ENCODE measurements around the gene HAGHL. TPM values are rescaled to one million over a fixed set of nuclear protein-coding genes. Genes with fewer than 3 reads are reported as not detected.
A peak's percentile ranks its signal among the peaks of the same experiment; 100 is the strongest.

HAGHL gene
- total and polyA plus RNA-seq, 10 donors: 7.7 to 75.8 (median 20.3) TPM

- DNase-seq: no peak
- Histone ChIP-seq H3K4me3 (peak overlapping the region in 4 of 8 donors; percentile 10 to 93 (median 76)), H3K27ac (no peak overlapping the region), H3K27me3 (replicated peaks in 1 of 7) (peaks cover 8 to 88% (median 36%) of the 10 kb centered on the region in 7 donors), H3K4me1 (peaks cover 4 to 60% (median 34%) of the 10 kb centered on the region in 6 donors), H3K36me3 (peaks cover 0 to 5% (median 0%) of the 10 kb centered on the region in 6 donors), H3K9me3 (no peaks in the 10 kb centered on the region)
- intact Hi-C loops (cut with DNase I; ENCODE audit: low total_unique reads): loop anchor here (5.0 kb wide), 1 partner anchor 73 kb away; the partner anchor contains the start of genes CHTF18 and RPUSD1
- no peak for TF ChIP-seq POLR2AphosphoS5 (IDR thresholded peaks at IDR 0.05)
- no peak for TF ChIP-seq POLR2A (IDR thresholded peaks at IDR 0.05)
- TF ChIP-seq, protein P1, sequence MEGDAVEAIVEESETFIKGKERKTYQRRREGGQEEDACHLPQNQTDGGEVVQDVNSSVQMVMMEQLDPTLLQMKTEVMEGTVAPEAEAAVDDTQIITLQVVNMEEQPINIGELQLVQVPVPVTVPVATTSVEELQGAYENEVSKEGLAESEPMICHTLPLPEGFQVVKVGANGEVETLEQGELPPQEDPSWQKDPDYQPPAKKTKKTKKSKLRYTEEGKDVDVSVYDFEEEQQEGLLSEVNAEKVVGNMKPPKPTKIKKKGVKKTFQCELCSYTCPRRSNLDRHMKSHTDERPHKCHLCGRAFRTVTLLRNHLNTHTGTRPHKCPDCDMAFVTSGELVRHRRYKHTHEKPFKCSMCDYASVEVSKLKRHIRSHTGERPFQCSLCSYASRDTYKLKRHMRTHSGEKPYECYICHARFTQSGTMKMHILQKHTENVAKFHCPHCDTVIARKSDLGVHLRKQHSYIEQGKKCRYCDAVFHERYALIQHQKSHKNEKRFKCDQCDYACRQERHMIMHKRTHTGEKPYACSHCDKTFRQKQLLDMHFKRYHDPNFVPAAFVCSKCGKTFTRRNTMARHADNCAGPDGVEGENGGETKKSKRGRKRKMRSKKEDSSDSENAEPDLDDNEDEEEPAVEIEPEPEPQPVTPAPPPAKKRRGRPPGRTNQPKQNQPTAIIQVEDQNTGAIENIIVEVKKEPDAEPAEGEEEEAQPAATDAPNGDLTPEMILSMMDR (IDR thresholded peaks at IDR 0.05 in 8 of 11, conservative IDR thresholded peaks at IDR 0.05 in 3 of 11): no peak
- WGBS, 5 donors: 40 to 69% (median 56%) methylated on average over 8 to 11 of the region's 11 CpGs
Observed at GRCh38 chr16:714079-714478, 12.8 kb upstream of the HAGHL start.

DNA sequence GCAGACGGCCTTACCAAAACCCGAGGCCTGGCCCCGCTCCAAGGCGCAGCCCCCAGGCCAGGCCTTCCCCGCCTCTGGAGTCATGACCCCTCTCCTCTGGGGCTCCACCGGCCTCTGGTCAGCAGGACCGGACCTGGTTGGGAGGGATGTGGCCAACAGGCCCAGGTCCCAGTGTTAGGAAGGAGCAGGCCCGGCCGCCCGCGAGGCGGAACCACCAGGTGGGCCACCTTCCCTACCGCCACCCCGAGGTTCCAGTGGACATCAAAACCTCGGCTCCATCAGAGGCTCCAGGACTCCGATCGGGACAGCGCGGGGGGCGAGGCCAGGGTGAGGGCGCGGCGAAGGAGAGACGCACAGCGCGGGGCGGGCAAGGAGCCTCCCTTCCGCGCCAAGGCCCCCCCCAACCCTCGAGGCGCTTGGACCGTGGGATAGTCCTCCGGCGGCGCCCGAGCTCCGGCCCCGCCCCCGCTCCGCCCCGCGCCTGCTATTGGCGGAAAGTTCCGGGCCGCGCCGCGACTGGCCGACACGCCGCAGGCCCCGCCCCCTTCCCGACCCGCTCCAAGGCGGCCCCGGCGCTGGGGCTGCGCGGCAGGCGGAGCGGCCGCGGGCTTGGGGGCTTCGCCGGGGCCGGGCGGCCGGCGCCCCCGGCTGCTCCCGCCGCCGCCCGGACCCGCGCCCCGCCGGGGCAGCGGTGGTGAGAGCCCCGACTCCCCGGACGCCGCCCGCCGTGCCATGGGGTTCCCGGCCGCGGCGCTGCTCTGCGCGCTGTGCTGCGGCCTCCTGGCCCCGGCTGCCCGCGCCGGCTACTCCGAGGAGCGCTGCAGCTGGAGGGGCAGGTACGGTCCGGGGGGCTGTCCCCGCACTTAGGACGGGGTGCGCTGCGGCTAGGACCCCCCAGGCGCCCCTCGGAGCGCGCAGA lies 12.1 kb upstream of the HAGHL start, which contains the start of gene METRN:
Gene METRN (plus strand): TSS at position 561 of the 919 bp plus-strand sequence. CDS start 172 bp downstream, at position 733.
- peak; percentile 95 for DNase-seq
- Histone ChIP-seq H3K4me3 (peak within 1 kb of the TSS; percentile 67 to 93 (median 71)), H3K4me1 (peaks cover 9 to 67% (median 39%) of the 10 kb centered on the region in 6 donors), H3K27ac (peak within 1 kb of the TSS in 3 of 8 donors; percentile 32 to 59 (median 55)), H3K9me3 (no peaks in the 10 kb centered on the region), H3K27me3 (replicated peaks in 1 of 7) (peaks cover 8 to 81% (median 29%) of the 10 kb centered on the region in 7 donors), H3K36me3 (peaks cover 0 to 5% (median 0%) of the 10 kb centered on the region in 6 donors)
- 5 to 71% (median 10%) methylated on average over 4 to 108 of the region's 108 CpGs for WGBS, 5 donors
- TF ChIP-seq POLR2AphosphoS5 (IDR thresholded peaks at IDR 0.05) (peak; percentile 4 to 54 (median 45)), POLR2A (IDR thresholded peaks at IDR 0.05) (no peak)
- TF ChIP-seq, protein P1 (IDR thresholded peaks at IDR 0.05 in 8 of 11, conservative IDR thresholded peaks at IDR 0.05 in 3 of 11): peak in 1 of 11 experiments; percentile 6
- intact Hi-C loops (cut with DNase I; ENCODE audit: low total_unique reads): loop anchor here (5.0 kb wide), 1 partner anchor 72 kb away; the partner anchor contains the start of genes CHTF18 and RPUSD1

DNA sequence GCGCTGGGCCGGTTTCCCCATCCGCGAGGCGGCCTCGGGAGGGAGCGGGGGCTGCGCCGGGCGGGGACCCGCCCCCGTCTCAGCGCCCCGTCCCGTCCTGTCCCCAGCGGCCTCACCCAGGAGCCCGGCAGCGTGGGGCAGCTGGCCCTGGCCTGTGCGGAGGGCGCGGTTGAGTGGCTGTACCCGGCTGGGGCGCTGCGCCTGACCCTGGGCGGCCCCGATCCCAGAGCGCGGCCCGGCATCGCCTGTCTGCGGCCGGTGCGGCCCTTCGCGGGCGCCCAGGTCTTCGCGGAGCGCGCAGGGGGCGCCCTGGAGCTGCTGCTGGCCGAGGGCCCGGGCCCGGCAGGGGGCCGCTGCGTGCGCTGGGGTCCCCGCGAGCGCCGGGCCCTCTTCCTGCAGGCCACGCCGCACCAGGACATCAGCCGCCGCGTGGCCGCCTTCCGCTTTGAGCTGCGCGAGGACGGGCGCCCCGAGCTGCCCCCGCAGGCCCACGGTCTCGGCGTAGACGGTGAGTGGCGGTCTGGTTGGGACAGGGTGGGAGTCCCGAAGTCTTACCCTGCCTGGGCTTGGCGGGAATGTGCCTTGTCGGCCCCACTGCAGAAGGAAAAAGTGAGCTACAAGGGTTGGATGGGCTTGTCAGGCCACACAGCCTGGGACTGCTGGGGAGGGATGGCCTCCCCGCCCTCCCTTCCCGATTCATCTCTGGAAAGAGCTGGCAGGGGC lies 11.3 kb upstream of the HAGHL start:
- no peak for TF ChIP-seq POLR2A (IDR thresholded peaks at IDR 0.05)
- TF ChIP-seq, protein P1 (IDR thresholded peaks at IDR 0.05 in 8 of 11, conservative IDR thresholded peaks at IDR 0.05 in 3 of 11): peak in 2 of 11 experiments; percentile 13 to 32
- TF ChIP-seq POLR2AphosphoS5 (IDR thresholded peaks at IDR 0.05): peak in 1 of 3 donors; percentile 5
- peak overlapping the region in 3 of 8 donors; percentile 32 to 59 (median 55) for H3K27ac ChIP-seq
- peaks cover 3 to 73% (median 22%) of the 10 kb centered on the region in 7 donors for H3K27me3 ChIP-seq (replicated peaks in 1 of 7)
- no peaks in the 10 kb centered on the region for H3K9me3 ChIP-seq
- peaks cover 0 to 5% (median 0%) of the 10 kb centered on the region in 6 donors for H3K36me3 ChIP-seq
- no peak for DNase-seq
- H3K4me1 ChIP-seq: peaks cover 14 to 76% (median 47%) of the 10 kb centered on the region in 6 donors
- peak overlapping the region; percentile 67 to 93 (median 71) for H3K4me3 ChIP-seq
- intact Hi-C loops (cut with DNase I; ENCODE audit: low total_unique reads): no loop called here
- WGBS, 5 donors: 3 to 6% (median 4%) methylated on average over 15 to 74 of the region's 74 CpGs

Measured in spleen (tissue), 11 donors.